Karpas-422 (cell line): ENCODE results near the gene LAX1. TPM values are rescaled to one million over a fixed set of nuclear protein-coding genes. Genes with fewer than 3 reads are reported as not detected.
"Not testable (repeated sequence)": the region's sequence is repeated elsewhere in the genome, so short reads cannot be mapped to it uniquely, and the experiment has no call there.

Experiments
- DNase-seq: peaks from one replicate; pipeline ENCODE4 v3.0.0-alpha.2; 2015
- H2AFZ ChIP-seq: fragments of 200-600 bp; sonication (generic); 2 replicates; pipeline ENCODE4 v1.6.1; 2014; ENCODE audit warnings: antibody characterized with exemption, low read length, mixed read lengths
- H3K27ac ChIP-seq: fragments of 200-600 bp; sonication (generic); 2 replicates; pipeline ENCODE4 v1.5.1; 2014; ENCODE audit warnings: mild to moderate bottlenecking, low read length, moderate library complexity
- H3K27me3 ChIP-seq: fragments of 200-600 bp; sonication (generic); 2 replicates; pipeline ENCODE4 v1.6.1; 2014; ENCODE audit warnings: low read length, mixed read lengths
- H3K36me3 ChIP-seq: fragments of 200-600 bp; sonication (generic); 2 replicates; pipeline ENCODE4 v1.6.1; 2014; ENCODE audit warnings: low read length, mixed read lengths; ENCODE audit not compliant: insufficient read depth
- H3K4me1 ChIP-seq: fragments of 200-600 bp; sonication (generic); 2 replicates; pipeline ENCODE4 v1.6.1; 2014; ENCODE audit warnings: mild to moderate bottlenecking, low read length, mixed read lengths
- H3K4me2 ChIP-seq: fragments of 200-600 bp; sonication (generic); 2 replicates; pipeline ENCODE4 v1.6.1; 2014; ENCODE audit warnings: low read length, low read depth, mild to moderate bottlenecking; ENCODE audit not compliant: poor library complexity, severe bottlenecking
- H3K4me3 ChIP-seq: fragments of 200-600 bp; sonication (generic); 2 replicates; pipeline ENCODE4 v1.5.1; 2014; ENCODE audit warnings: mild to moderate bottlenecking, antibody characterized with exemption, low read length, mixed read lengths
- H3K79me2 ChIP-seq: fragments of 200-600 bp; sonication (generic); 2 replicates; pipeline ENCODE4 v1.6.1; 2014; ENCODE audit warnings: mild to moderate bottlenecking, low read length, mixed read lengths
- H3K9ac ChIP-seq: fragments of 200-600 bp; sonication (generic); 2 replicates; pipeline ENCODE4 v1.6.0; 2014; ENCODE audit warnings: low read length
- H3K9me2 ChIP-seq: fragments of 200-600 bp; sonication (generic), shearing (Covaris generic); replicated peaks from 2 replicates; pipeline ENCODE4 v1.6.0; 2014; ENCODE audit warnings: mild to moderate bottlenecking, low read length, moderate library complexity; ENCODE audit not compliant: insufficient read depth
- H3K9me3 ChIP-seq: fragments of 300-700, 200-600 bp; sonication (generic); 2 replicates; pipeline ENCODE4 v1.6.1; 2014; ENCODE audit warnings: low read length, mixed read lengths
- H4K20me1 ChIP-seq: fragments of 200-600 bp; sonication (generic); 2 replicates; pipeline ENCODE4 v1.6.1; 2014; ENCODE audit warnings: mild to moderate bottlenecking, antibody characterized with exemption, low read length, low read depth; ENCODE audit not compliant: insufficient read depth
- total RNA-seq: library from RNA; depleted of rRNA; stranded (reverse); fragments of >200 nt; shearing (Covaris generic); gene quantifications from 2 replicates; pipeline ENCODE4 v1.2.3, GENCODE V29; 2014; ENCODE audit warnings: low replicate concordance

Gene LAX1
- total RNA-seq, 1 experiment from 2014 or later: not detected

DNA sequence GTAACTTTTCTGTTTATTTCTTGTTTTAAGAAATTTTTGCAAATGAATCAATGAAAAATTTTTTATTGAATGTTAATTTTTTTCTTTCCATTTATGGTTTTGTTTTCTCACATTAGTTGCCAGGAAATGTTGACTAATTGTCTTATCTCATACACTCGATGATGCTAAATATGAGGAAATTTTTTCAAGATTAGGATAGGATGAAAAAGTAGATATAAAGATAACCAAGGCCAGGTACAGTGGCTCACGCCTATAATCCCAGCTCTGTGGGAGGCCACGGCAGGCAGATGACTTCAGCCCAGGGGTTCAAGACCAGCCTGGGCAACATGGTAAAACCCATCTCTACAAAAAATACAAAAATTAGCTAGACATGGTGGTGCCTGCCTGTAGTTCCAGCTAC lies 12.6 kb downstream of the LAX1 start:
- H4K20me1 ChIP-seq: no peaks in the 10 kb centered on the region
- no peaks in the 10 kb centered on the region for H3K9me2 ChIP-seq
- no peaks in the 10 kb centered on the region for H3K9me3 ChIP-seq
- H3K27ac ChIP-seq: no peak overlapping the region
- H3K9ac ChIP-seq: no peak overlapping the region
- no peak for DNase-seq
- H3K4me1 ChIP-seq: peaks cover 11% of the 10 kb centered on the region
- no peaks in the 10 kb centered on the region for H3K79me2 ChIP-seq
- H3K27me3 ChIP-seq: no peaks in the 10 kb centered on the region
- H2AFZ ChIP-seq: no peak overlapping the region
- no peaks in the 10 kb centered on the region for H3K36me3 ChIP-seq
- no peak overlapping the region for H3K4me3 ChIP-seq
- H3K4me2 ChIP-seq: no peak overlapping the region

DNA sequence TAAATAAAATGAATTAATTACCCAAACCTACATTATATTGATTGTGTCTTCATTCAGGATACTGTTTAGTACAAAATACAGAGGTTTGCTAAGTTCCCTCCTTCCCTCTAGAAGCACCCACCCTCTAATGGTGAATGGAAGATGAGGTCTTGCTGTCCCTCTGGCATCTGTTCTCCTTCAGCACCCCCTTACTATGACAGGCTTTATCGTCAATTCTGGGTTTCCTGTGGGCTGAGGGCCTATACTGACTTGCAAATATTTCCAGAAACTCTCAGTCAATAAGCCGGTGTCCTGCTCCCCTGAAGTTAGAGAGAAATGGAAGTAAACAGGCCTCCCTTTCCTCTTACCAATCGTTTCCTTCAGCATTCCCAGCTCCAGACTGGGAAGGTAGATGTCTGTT lies 13.2 kb downstream of the LAX1 start:
- Histone ChIP-seq H3K9ac (no peak overlapping the region), H3K27ac (no peak overlapping the region), H3K27me3 (no peaks in the 10 kb centered on the region), H3K4me1 (peaks cover 11% of the 10 kb centered on the region), H3K79me2 (no peaks in the 10 kb centered on the region), H3K36me3 (no peaks in the 10 kb centered on the region), H2AFZ (no peak overlapping the region), H3K9me3 (no peaks in the 10 kb centered on the region), H4K20me1 (no peaks in the 10 kb centered on the region), H3K4me3 (no peak overlapping the region), H3K4me2 (no peak overlapping the region), H3K9me2 (no peaks in the 10 kb centered on the region)
- no peak for DNase-seq

DNA sequence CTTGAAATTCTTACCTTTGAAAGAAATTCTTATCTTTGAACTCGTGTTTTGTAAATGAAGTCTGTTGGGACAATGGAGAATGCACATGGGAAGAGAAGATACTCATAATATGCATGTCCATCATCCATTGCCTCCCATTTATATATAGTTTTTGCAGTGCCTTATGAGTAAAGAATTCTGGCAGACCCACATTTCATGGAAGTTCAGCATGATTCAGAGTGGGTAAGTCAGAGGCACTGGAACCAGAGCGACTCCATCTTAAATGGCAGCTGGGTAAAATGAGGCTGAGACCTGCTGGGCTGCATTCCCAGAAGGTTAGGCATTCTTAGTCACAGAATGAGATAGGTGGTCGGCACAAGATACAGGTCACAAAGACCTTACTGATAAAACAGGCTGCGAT lies 13.8 kb downstream of the LAX1 start:
- Histone ChIP-seq H3K79me2 (no peaks in the 10 kb centered on the region), H3K4me2 (no peak overlapping the region), H3K9me2 (no peaks in the 10 kb centered on the region), H3K9me3 (no peaks in the 10 kb centered on the region), H3K9ac (no peak overlapping the region), H3K27me3 (no peaks in the 10 kb centered on the region), H4K20me1 (no peaks in the 10 kb centered on the region), H2AFZ (no peak overlapping the region), H3K36me3 (no peaks in the 10 kb centered on the region), H3K4me1 (peaks cover 11% of the 10 kb centered on the region), H3K27ac (no peak overlapping the region), H3K4me3 (no peak overlapping the region)
- no peak for DNase-seq

DNA sequence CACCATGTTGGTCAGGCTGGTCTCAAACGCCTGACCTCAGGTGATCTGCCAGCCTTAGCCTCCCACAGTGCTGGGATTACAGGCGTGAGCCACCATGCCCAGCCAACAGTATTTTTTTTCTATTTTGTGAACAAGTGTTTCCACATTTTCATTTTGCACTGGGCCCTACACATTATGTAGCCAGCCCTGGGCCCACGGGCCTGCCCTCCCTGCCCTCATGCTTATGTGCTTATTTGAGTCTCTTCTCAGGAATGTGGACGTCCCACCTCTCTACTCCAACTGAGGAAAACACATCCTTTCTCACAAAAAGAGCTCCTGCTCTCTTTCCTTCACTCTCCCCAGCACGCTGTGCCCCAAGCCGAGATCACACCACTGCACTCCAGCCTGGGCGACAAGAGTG lies 17.0 kb downstream of the LAX1 start:
- no peak overlapping the region for H2AFZ ChIP-seq
- H3K27ac ChIP-seq: no peak overlapping the region
- H3K4me1 ChIP-seq: no peaks in the 10 kb centered on the region
- no peak overlapping the region for H3K4me3 ChIP-seq
- H3K9me3 ChIP-seq: no peaks in the 10 kb centered on the region
- H3K9me2 ChIP-seq: no peaks in the 10 kb centered on the region
- DNase-seq: no peak
- H4K20me1 ChIP-seq: no peaks in the 10 kb centered on the region
- no peaks in the 10 kb centered on the region for H3K36me3 ChIP-seq
- H3K79me2 ChIP-seq: no peaks in the 10 kb centered on the region
- H3K27me3 ChIP-seq: no peaks in the 10 kb centered on the region
- no peak overlapping the region for H3K4me2 ChIP-seq
- no peak overlapping the region for H3K9ac ChIP-seq

DNA sequence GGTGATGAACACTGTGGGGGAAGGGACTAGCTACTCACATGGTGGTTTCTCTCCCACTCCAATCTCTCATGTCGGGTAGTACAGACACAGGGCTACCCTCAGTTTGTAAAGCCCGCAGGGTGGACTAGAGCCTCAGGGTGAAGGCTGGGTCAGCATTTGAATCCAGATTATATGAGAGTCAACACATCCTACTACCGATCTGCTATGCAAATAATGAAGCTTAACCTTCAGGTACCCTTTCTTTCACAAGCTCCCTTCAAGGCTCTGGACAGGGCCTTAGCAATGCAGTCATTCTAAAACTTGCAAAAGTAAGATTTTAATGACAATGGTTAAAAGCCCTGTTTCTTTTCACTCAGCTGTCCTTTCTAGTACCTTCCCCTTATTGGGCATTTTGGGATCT lies 25.0 kb downstream of the LAX1 start:
- Histone ChIP-seq H3K79me2 (no peaks in the 10 kb centered on the region), H3K9me2 (no peaks in the 10 kb centered on the region), H3K4me1 (peaks cover 2% of the 10 kb centered on the region), H3K9me3 (no peaks in the 10 kb centered on the region), H4K20me1 (no peaks in the 10 kb centered on the region), H3K9ac (no peak overlapping the region), H2AFZ (no peak overlapping the region), H3K36me3 (no peaks in the 10 kb centered on the region), H3K4me3 (no peak overlapping the region), H3K27me3 (no peaks in the 10 kb centered on the region), H3K27ac (no peak overlapping the region), H3K4me2 (no peak overlapping the region)
- no peak for DNase-seq

DNA sequence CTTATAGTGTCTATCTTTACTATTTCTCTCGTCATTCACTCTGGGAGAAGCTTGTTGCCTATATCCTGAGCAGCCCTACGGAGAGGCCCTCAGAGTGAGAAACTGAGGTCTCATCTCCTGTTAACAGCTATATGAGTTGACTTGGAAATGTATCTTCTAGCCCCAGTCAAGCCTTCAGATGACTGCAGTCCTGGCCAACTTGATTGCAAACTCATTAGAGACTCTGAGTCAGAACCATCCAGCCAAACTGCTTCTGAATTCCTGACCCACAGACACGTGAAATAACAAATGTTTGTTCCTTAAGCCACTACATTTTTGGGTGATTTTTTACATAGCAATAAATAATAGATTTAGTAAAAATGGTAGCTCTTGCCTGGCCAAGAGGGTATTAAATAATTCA lies 26.5 kb downstream of the LAX1 start:
- Histone ChIP-seq H3K9me2 (no peaks in the 10 kb centered on the region), H3K27ac (no peak overlapping the region), H4K20me1 (no peaks in the 10 kb centered on the region), H3K27me3 (no peaks in the 10 kb centered on the region), H2AFZ (no peak overlapping the region), H3K9ac (no peak overlapping the region), H3K4me3 (no peak overlapping the region), H3K79me2 (peaks cover 10% of the 10 kb centered on the region), H3K9me3 (no peaks in the 10 kb centered on the region), H3K36me3 (no peaks in the 10 kb centered on the region), H3K4me1 (peaks cover 5% of the 10 kb centered on the region), H3K4me2 (no peak overlapping the region)
- no peak for DNase-seq

DNA sequence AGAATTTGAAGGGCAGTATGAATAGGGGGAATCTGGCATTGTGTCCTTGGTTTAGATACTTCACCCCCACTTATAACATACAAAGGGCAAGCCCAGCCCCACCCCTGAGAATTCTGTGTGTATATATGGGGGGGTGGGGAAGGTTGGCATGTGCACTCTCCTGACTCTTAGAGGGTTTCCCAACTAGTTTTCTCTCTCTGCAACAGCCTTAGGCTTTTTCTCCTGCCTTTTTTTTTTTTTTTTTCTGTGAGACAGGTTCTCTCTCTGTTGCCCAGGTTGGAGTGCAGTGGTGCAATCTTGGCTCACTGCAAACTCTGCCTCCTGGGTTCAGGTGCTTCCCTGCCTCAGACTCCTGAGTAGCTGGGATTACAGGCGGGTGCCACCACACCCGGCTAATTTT lies 27.5 kb downstream of the LAX1 start:
- Histone ChIP-seq H3K4me2 (no peak overlapping the region), H3K36me3 (peaks cover 6% of the 10 kb centered on the region), H4K20me1 (no peaks in the 10 kb centered on the region), H3K27me3 (no peaks in the 10 kb centered on the region), H2AFZ (no peak overlapping the region), H3K4me1 (peaks cover 13% of the 10 kb centered on the region), H3K27ac (no peak overlapping the region), H3K4me3 (no peak overlapping the region), H3K9me3 (no peaks in the 10 kb centered on the region), H3K9ac (no peak overlapping the region), H3K79me2 (peaks cover 20% of the 10 kb centered on the region), H3K9me2 (no peaks in the 10 kb centered on the region)
- DNase-seq: no peak

DNA sequence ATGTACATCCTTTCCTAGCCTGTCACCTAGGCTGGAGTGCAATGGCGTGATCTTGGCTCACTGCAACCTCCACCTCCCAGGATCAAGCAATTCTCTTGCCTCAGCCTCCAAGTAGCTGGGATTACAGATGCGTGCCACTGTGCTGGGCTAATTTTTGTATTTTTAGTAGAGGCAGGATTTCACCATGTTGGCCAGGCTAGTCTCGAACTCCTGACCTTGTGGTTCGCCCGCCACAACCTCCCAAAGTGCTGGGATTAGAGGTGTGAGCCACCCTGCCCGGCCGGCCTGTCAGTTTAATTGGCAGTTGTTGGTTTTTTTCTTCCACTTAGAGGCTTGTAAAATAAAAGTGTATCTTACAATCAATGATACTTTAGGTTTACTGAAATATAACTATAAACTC lies 28.6 kb downstream of the LAX1 start:
- H3K79me2 ChIP-seq: peaks cover 31% of the 10 kb centered on the region

More for the DNA sequence above, 28.6 kb downstream of the LAX1 start:
- not testable (repeated sequence) for H3K27ac ChIP-seq, H3K27me3 ChIP-seq, H2AFZ ChIP-seq, H3K4me3 ChIP-seq, DNase-seq, H3K9ac ChIP-seq, H3K9me3 ChIP-seq, H4K20me1 ChIP-seq, H3K9me2 ChIP-seq, H3K4me2 ChIP-seq
- Histone ChIP-seq H3K36me3 (peaks cover 16% of the 10 kb centered on the region), H3K4me1 (peaks cover 13% of the 10 kb centered on the region)
